Dendritic cell treated with granulocyte-macrophage colony-stimulating factor and Interleukin-4, amounts not matched to agents 40 ng/mL and 50 ng/mL, for 4 days (primary cell): Measurements from ENCODE around the gene TARS2.

Experiments used
- H3K27ac Mint-ChIP-seq: one replicate; pipeline ENCODE4 v1.8.0; 2022; ENCODE audit warnings: mild to moderate bottlenecking, mixed read lengths
- H3K27me3 Mint-ChIP-seq: one replicate; pipeline ENCODE4 v1.8.0; 2022; ENCODE audit warnings: mild to moderate bottlenecking, mixed read lengths
- H3K36me3 Mint-ChIP-seq: one replicate; pipeline ENCODE4 v1.8.0; 2022; ENCODE audit warnings: low read depth, mixed read lengths
- H3K4me1 Mint-ChIP-seq: one replicate; pipeline ENCODE4 v1.8.0; 2022; ENCODE audit warnings: low read depth, mixed read lengths
- H3K4me3 Mint-ChIP-seq: one replicate; pipeline ENCODE4 v1.8.0; 2022; ENCODE audit warnings: mild to moderate bottlenecking, moderate library complexity, mixed read lengths
- H3K9me3 Mint-ChIP-seq: one replicate; pipeline ENCODE4 v1.8.0; 2022; ENCODE audit warnings: mixed read lengths
- intact Hi-C: fragments of 100-400 bp; cut with micrococcal nuclease; formaldehyde crosslinking; loops from one replicate; pipeline ENCODE4 v1.15.0; 2022

TARS2 gene

GRCh38 chr1:150479370-150479769, 7.8 kb upstream of the TARS2 start:
- Mint-ChIP-seq H3K9me3 (no peaks in the 10 kb centered on the region), H3K27ac (no peak overlapping the region), H3K4me1 (no peaks in the 10 kb centered on the region), H3K4me3 (no peak overlapping the region), H3K27me3 (peaks cover 2% of the 10 kb centered on the region), H3K36me3 (no peaks in the 10 kb centered on the region)
- intact Hi-C loops: no loop called here

GRCh38 chr1:150479927-150480352, 7.3 kb upstream of the TARS2 start:
- intact Hi-C loops: no loop called here
- Mint-ChIP-seq H3K27ac (no peak overlapping the region), H3K9me3 (no peaks in the 10 kb centered on the region)

GRCh38 chr1:150484431-150484830, 2.8 kb upstream of the TARS2 start:
- intact Hi-C loops: no loop called here
- no peaks in the 10 kb centered on the region for H3K9me3 Mint-ChIP-seq
- no peak overlapping the region for H3K4me3 Mint-ChIP-seq
- H3K27ac Mint-ChIP-seq: no peak overlapping the region
- peaks cover 16% of the 10 kb centered on the region for H3K4me1 Mint-ChIP-seq
- H3K36me3 Mint-ChIP-seq: peaks cover 20% of the 10 kb centered on the region
- peaks cover 2% of the 10 kb centered on the region for H3K27me3 Mint-ChIP-seq

More at GRCh38 chr1:150479927-150480352, 7.3 kb upstream of the TARS2 start:
- Mint-ChIP-seq H3K4me1 (peaks cover 2% of the 10 kb centered on the region), H3K4me3 (no peak overlapping the region), H3K36me3 (no peaks in the 10 kb centered on the region), H3K27me3 (peaks cover 2% of the 10 kb centered on the region)

GRCh38 chr1:150484861-150485260, 2.4 kb upstream of the TARS2 start:
- intact Hi-C loops: no loop called here
- Mint-ChIP-seq H3K4me1 (peaks cover 16% of the 10 kb centered on the region), H3K9me3 (no peaks in the 10 kb centered on the region), H3K27ac (no peak overlapping the region), H3K36me3 (peaks cover 25% of the 10 kb centered on the region), H3K4me3 (no peak overlapping the region), H3K27me3 (peaks cover under 1% of the 10 kb centered on the region)

GRCh38 chr1:150487763-150488115, 520 bp downstream of the TARS2 start:
- H3K9me3 Mint-ChIP-seq: no peaks in the 10 kb centered on the region
- intact Hi-C loops: no loop called here
- peak overlapping the region; percentile 99 for H3K27ac Mint-ChIP-seq
- H3K27me3 Mint-ChIP-seq: no peaks in the 10 kb centered on the region
- peak overlapping the region; percentile 96 for H3K4me3 Mint-ChIP-seq
- peaks cover 53% of the 10 kb centered on the region for H3K36me3 Mint-ChIP-seq
- peaks cover 16% of the 10 kb centered on the region for H3K4me1 Mint-ChIP-seq

- Mint-ChIP-seq H3K4me1 (peaks cover 7% of the 10 kb centered on the region), H3K9me3 (no peaks in the 10 kb centered on the region), H3K27ac (no peak overlapping the region), H3K36me3 (peaks cover 94% of the 10 kb centered on the region), H3K27me3 (no peaks in the 10 kb centered on the region), H3K4me3 (no peak overlapping the region)
- intact Hi-C loops: no loop called here
These were observed 6.0 kb downstream of the TARS2 start for GRCh38 chr1:150493175-150493574.

- Mint-ChIP-seq H3K36me3 (peaks cover 92% of the 10 kb centered on the region), H3K4me1 (no peaks in the 10 kb centered on the region), H3K9me3 (no peaks in the 10 kb centered on the region), H3K4me3 (no peak overlapping the region), H3K27me3 (no peaks in the 10 kb centered on the region), H3K27ac (peak overlapping the region; percentile 11)
- intact Hi-C loops: no loop called here
These were observed 11.1 kb downstream of the TARS2 start for GRCh38 chr1:150498342-150498741.

GRCh38 chr1:150505431-150505830, 18.2 kb downstream of the TARS2 start:
- intact Hi-C loops: no loop called here
- peaks cover 31% of the 10 kb centered on the region for H3K4me1 Mint-ChIP-seq
- no peak overlapping the region for H3K4me3 Mint-ChIP-seq
- H3K36me3 Mint-ChIP-seq: peaks cover 72% of the 10 kb centered on the region
- H3K27me3 Mint-ChIP-seq: no peaks in the 10 kb centered on the region
- H3K9me3 Mint-ChIP-seq: no peaks in the 10 kb centered on the region
- H3K27ac Mint-ChIP-seq: peak overlapping the region; percentile 6

GRCh38 chr1:150507912-150508864, 21.0 kb downstream of the TARS2 start, which contains the start of gene ECM1:
ECM1 (plus strand) TSS chr1:150508109; CDS start chr1:150508210, 101 bp downstream.
- Mint-ChIP-seq H3K27me3 (no peaks in the 10 kb centered on the region), H3K4me1 (peaks cover 31% of the 10 kb centered on the region), H3K27ac (peak within 1 kb of the TSS; percentile 77), H3K4me3 (peak within 1 kb of the TSS; percentile 48), H3K9me3 (no peaks in the 10 kb centered on the region), H3K36me3 (peaks cover 76% of the 10 kb centered on the region)
- intact Hi-C loops: no loop called here

- Mint-ChIP-seq H3K9me3 (no peaks in the 10 kb centered on the region), H3K4me1 (peaks cover 32% of the 10 kb centered on the region), H3K4me3 (peak overlapping the region; percentile 48), H3K36me3 (peaks cover 74% of the 10 kb centered on the region), H3K27me3 (no peaks in the 10 kb centered on the region), H3K27ac (peak overlapping the region; percentile 77)
- intact Hi-C loops: no loop called here
These were observed 21.8 kb downstream of the TARS2 start for GRCh38 chr1:150508982-150509381.

- no peak overlapping the region for H3K27ac Mint-ChIP-seq
- H3K4me1 Mint-ChIP-seq: peaks cover 55% of the 10 kb centered on the region
- H3K36me3 Mint-ChIP-seq: peaks cover 48% of the 10 kb centered on the region
- no peaks in the 10 kb centered on the region for H3K9me3 Mint-ChIP-seq
- H3K27me3 Mint-ChIP-seq: peaks cover 7% of the 10 kb centered on the region
- H3K4me3 Mint-ChIP-seq: no peak overlapping the region
- intact Hi-C loops: no loop called here
These were observed 24.3 kb downstream of the TARS2 start for GRCh38 chr1:150511551-150511950.

- no peaks in the 10 kb centered on the region for H3K9me3 Mint-ChIP-seq
- peaks cover 42% of the 10 kb centered on the region for H3K36me3 Mint-ChIP-seq
- no peak overlapping the region for H3K27ac Mint-ChIP-seq
- H3K4me1 Mint-ChIP-seq: peaks cover 56% of the 10 kb centered on the region
- H3K27me3 Mint-ChIP-seq: peaks cover 7% of the 10 kb centered on the region
- H3K4me3 Mint-ChIP-seq: no peak overlapping the region
- intact Hi-C loops: no loop called here
These were observed 24.9 kb downstream of the TARS2 start for GRCh38 chr1:150511985-150512660.

GRCh38 chr1:150512846-150513245, 25.6 kb downstream of the TARS2 start:
- intact Hi-C loops: no loop called here

GRCh38 chr1:150513351-150513791, 26.2 kb downstream of the TARS2 start:
- peaks cover 41% of the 10 kb centered on the region for H3K36me3 Mint-ChIP-seq
- H3K9me3 Mint-ChIP-seq: no peaks in the 10 kb centered on the region
- no peak overlapping the region for H3K4me3 Mint-ChIP-seq
- intact Hi-C loops: no loop called here
- H3K27me3 Mint-ChIP-seq: peaks cover 7% of the 10 kb centered on the region
- no peak overlapping the region for H3K27ac Mint-ChIP-seq
- H3K4me1 Mint-ChIP-seq: peaks cover 45% of the 10 kb centered on the region

More at GRCh38 chr1:150512846-150513245, 25.6 kb downstream of the TARS2 start:
- no peak overlapping the region for H3K27ac Mint-ChIP-seq
- H3K27me3 Mint-ChIP-seq: peaks cover 7% of the 10 kb centered on the region
- H3K36me3 Mint-ChIP-seq: peaks cover 41% of the 10 kb centered on the region
- H3K4me3 Mint-ChIP-seq: no peak overlapping the region
- H3K4me1 Mint-ChIP-seq: peaks cover 51% of the 10 kb centered on the region
- H3K9me3 Mint-ChIP-seq: no peaks in the 10 kb centered on the region
